NCI-H748 (cell line): ENCODE results near the gene SKAP2.

Source experiments
- DNase-seq: peaks from one replicate; lab custom pipeline; 2025; ENCODE audit not compliant: unreplicated experiment; lab: John Stamatoyannopoulos, UW

Gene SKAP2

GRCh38 chr7:26668821-26669220 is 195.6 kb downstream of the SKAP2 start:
- no peak for DNase-seq

GRCh38 chr7:26667514-26668133 is 196.8 kb downstream of the SKAP2 start:
- peak; percentile 98 for DNase-seq

GRCh38 chr7:26664735-26665416 is 199.5 kb downstream of the SKAP2 start:
- DNase-seq: peak; percentile 59

- DNase-seq: peak; percentile 34
Measured at GRCh38 chr7:26664274-26664673, 200.1 kb downstream of the SKAP2 start.

- DNase-seq: no peak
Measured at GRCh38 chr7:26663874-26664273, 200.5 kb downstream of the SKAP2 start.

- no peak for DNase-seq
Measured at GRCh38 chr7:26662646-26663045, 201.7 kb downstream of the SKAP2 start.

- peak; percentile 73 for DNase-seq
Measured at GRCh38 chr7:26659121-26659520, 205.3 kb downstream of the SKAP2 start.

- peak; percentile 95 for DNase-seq
Measured at GRCh38 chr7:26658389-26659084, 205.9 kb downstream of the SKAP2 start.

- DNase-seq: peak; percentile 98
Measured at GRCh38 chr7:26657686-26658388, 206.6 kb downstream of the SKAP2 start.

GRCh38 chr7:26657206-26657641 is 207.2 kb downstream of the SKAP2 start:
- DNase-seq: peak; percentile 51

- DNase-seq: no peak
Measured at GRCh38 chr7:26656735-26657134, 207.7 kb downstream of the SKAP2 start.

- DNase-seq: peak; percentile 20
Measured at GRCh38 chr7:26655781-26656180, 208.6 kb downstream of the SKAP2 start.

GRCh38 chr7:26653430-26654399 is 210.7 kb downstream of the SKAP2 start:
- peak; percentile 90 for DNase-seq

- DNase-seq: no peak
Measured at GRCh38 chr7:26652401-26653100, 211.8 kb downstream of the SKAP2 start.

- DNase-seq: no peak
Measured at GRCh38 chr7:26650103-26650502, 214.3 kb downstream of the SKAP2 start.

- no peak for DNase-seq
Measured at GRCh38 chr7:26649388-26649787, 215.0 kb downstream of the SKAP2 start.

GRCh38 chr7:26648554-26648953 is 215.8 kb downstream of the SKAP2 start:
- DNase-seq: no peak

GRCh38 chr7:26646336-26647048 is 217.9 kb downstream of the SKAP2 start:
- DNase-seq: no peak

- no peak for DNase-seq
Measured at GRCh38 chr7:26645121-26645520, 219.3 kb downstream of the SKAP2 start.
